ENCODE data around the gene TMPO. TPM values are rescaled to one million over a fixed set of nuclear protein-coding genes. Genes with fewer than 3 reads are reported as not detected.

Gene TMPO
- total RNA-seq, 4 donors from 2014 or later, result 53.9 to 87.7 (median 70.2) TPM

GRCh38 chr12:98582093-98582492 is 66.7 kb downstream of the TMPO start:
- H3K4me3 ChIP-seq, result no peak overlapping the region
- no peaks in the 10 kb centered on the region for H3K36me3 ChIP-seq
- H3K27me3 ChIP-seq, result no peaks in the 10 kb centered on the region
- TF ChIP-seq POLR2A (IDR thresholded peaks at IDR 0.05) (no peak), CTCF (IDR thresholded peaks at IDR 0.05) (no peak), EP300 (IDR thresholded peaks at IDR 0.05) (no peak)
- WGBS, 2 donors, result 79 to 82% methylated on average over 6 of the region's 6 CpGs
- H3K27ac ChIP-seq, result no peak overlapping the region
- H3K9me3 ChIP-seq, result no peaks in the 10 kb centered on the region
- DNase-seq (ENCODE audit: low spot score in 2 of 2), result no peak
- H3K4me1 ChIP-seq, result no peaks in the 10 kb centered on the region

GRCh38 chr12:98587084-98587483 is 71.7 kb downstream of the TMPO start:
- no peak for DNase-seq (ENCODE audit: low spot score in 2 of 2)
- WGBS, 2 donors, result 84 to 87% methylated on average over 5 of the region's 5 CpGs
- no peak overlapping the region for H3K4me3 ChIP-seq
- TF ChIP-seq EP300 (IDR thresholded peaks at IDR 0.05) (no peak), POLR2A (IDR thresholded peaks at IDR 0.05) (no peak), CTCF (IDR thresholded peaks at IDR 0.05) (no peak)
- H3K27ac ChIP-seq, result no peak overlapping the region
- H3K27me3 ChIP-seq, result no peaks in the 10 kb centered on the region
- no peaks in the 10 kb centered on the region for H3K4me1 ChIP-seq
- no peaks in the 10 kb centered on the region for H3K9me3 ChIP-seq
- no peaks in the 10 kb centered on the region for H3K36me3 ChIP-seq

GRCh38 chr12:98591209-98591608 is 75.8 kb downstream of the TMPO start:
- WGBS, 2 donors, result 81 to 83% methylated on average over 4 of the region's 4 CpGs
- DNase-seq (ENCODE audit: low spot score in 2 of 2), result no peak

GRCh38 chr12:98592825-98593322 is 77.5 kb downstream of the TMPO start:
- H3K36me3 ChIP-seq, result peaks cover 0 to 8% (median 0%) of the 10 kb centered on the region in 3 donors
- no peaks in the 10 kb centered on the region for H3K9me3 ChIP-seq
- TF ChIP-seq CTCF (IDR thresholded peaks at IDR 0.05) (no peak), POLR2A (IDR thresholded peaks at IDR 0.05) (no peak), EP300 (IDR thresholded peaks at IDR 0.05) (no peak)
- peak overlapping the region; percentile 97 to 98 (median 98) for H3K27ac ChIP-seq
- no peak for DNase-seq (ENCODE audit: low spot score in 2 of 2)
- 60 to 61% methylated on average over 9 of the region's 9 CpGs for WGBS, 2 donors
- peak overlapping the region; percentile 32 to 97 (median 88) for H3K4me3 ChIP-seq
- peaks cover 4 to 23% (median 13%) of the 10 kb centered on the region in 4 donors for H3K4me1 ChIP-seq
- no peaks in the 10 kb centered on the region for H3K27me3 ChIP-seq

More at GRCh38 chr12:98591209-98591608, 75.8 kb downstream of the TMPO start:
- Histone ChIP-seq H3K9me3 (no peaks in the 10 kb centered on the region), H3K27ac (no peak overlapping the region), H3K27me3 (no peaks in the 10 kb centered on the region), H3K36me3 (no peaks in the 10 kb centered on the region), H3K4me1 (peaks cover 4 to 17% (median 9%) of the 10 kb centered on the region in 4 donors), H3K4me3 (no peak overlapping the region)
- TF ChIP-seq POLR2A (IDR thresholded peaks at IDR 0.05) (no peak), EP300 (IDR thresholded peaks at IDR 0.05) (no peak), CTCF (IDR thresholded peaks at IDR 0.05) (no peak)

GRCh38 chr12:98593351-98594049 is 78.1 kb downstream of the TMPO start, which contains the start of gene SLC25A3:
Gene SLC25A3 (plus strand): TSS chr12:98593686. CDS start chr12:98593979, 293 bp downstream.
- peaks cover 0 to 14% (median 2%) of the 10 kb centered on the region in 3 donors for H3K36me3 ChIP-seq
- no peaks in the 10 kb centered on the region for H3K27me3 ChIP-seq
- TF ChIP-seq POLR2A (IDR thresholded peaks at IDR 0.05) (peak; percentile 96 to 97), EP300 (IDR thresholded peaks at IDR 0.05) (peak; percentile 77 to 100), CTCF (IDR thresholded peaks at IDR 0.05) (peak in 1 of 5 experiments; percentile 20)
- peak within 1 kb of the TSS; percentile 97 to 98 (median 98) for H3K27ac ChIP-seq
- peak within 1 kb of the TSS; percentile 83 to 97 (median 96) for H3K4me3 ChIP-seq
- peaks cover 4 to 23% (median 13%) of the 10 kb centered on the region in 4 donors for H3K4me1 ChIP-seq
- peak; percentile 92 to 94 for DNase-seq (ENCODE audit: low spot score in 2 of 2)
- H3K9me3 ChIP-seq, result no peaks in the 10 kb centered on the region
- 0% methylated on average over 36 to 54 of the region's 67 CpGs for WGBS, 2 donors

All from tibial nerve (tissue), 4 donors.